ENCODE results near the gene NT5M.
"Not testable (repeated sequence)": the region's sequence is repeated elsewhere in the genome, so short reads cannot be mapped to it uniquely, and the experiment has no call there.

Gene NT5M

GRCh38 chr17:17303010-17303846, at the start of gene NT5M:
TSS of gene NT5M (plus strand) at chr17:17303373. CDS start at chr17:17303551, 178 bp downstream.
- DNase-seq, result peak; percentile 20

GRCh38 chr17:17253406-17253805, 49.8 kb upstream of the NT5M start:
- no peak for DNase-seq

- no peak for DNase-seq
These were observed 49.1 kb upstream of the NT5M start for GRCh38 chr17:17254036-17254435.

GRCh38 chr17:17255689-17256088, 47.5 kb upstream of the NT5M start:
- not testable (repeated sequence) for DNase-seq

- no peak for DNase-seq
These were observed 46.9 kb upstream of the NT5M start for GRCh38 chr17:17256316-17256715.

GRCh38 chr17:17258011-17258410, 45.2 kb upstream of the NT5M start:
- no peak for DNase-seq

GRCh38 chr17:17258998-17259397, 44.2 kb upstream of the NT5M start:
- DNase-seq, result no peak

- no peak for DNase-seq
These were observed 38.7 kb upstream of the NT5M start for GRCh38 chr17:17264430-17264829.

- no peak for DNase-seq
These were observed 33.0 kb upstream of the NT5M start for GRCh38 chr17:17269926-17270773.

- no peak for DNase-seq
These were observed 27.2 kb upstream of the NT5M start for GRCh38 chr17:17275971-17276370.

GRCh38 chr17:17277431-17277830, 25.7 kb upstream of the NT5M start:
- DNase-seq, result not testable (repeated sequence)

- DNase-seq, result no peak
These were observed 23.9 kb upstream of the NT5M start for GRCh38 chr17:17279316-17279715.

- peak; percentile 92 for DNase-seq
These were observed 22.3 kb upstream of the NT5M start, which contains the start of gene COPS3 for GRCh38 chr17:17280613-17281549. TSS of gene COPS3 (minus strand) at chr17:17281246. CDS start at chr17:17281186, 60 bp downstream.

GRCh38 chr17:17285951-17286350, 17.2 kb upstream of the NT5M start:
- DNase-seq, result no peak

GRCh38 chr17:17289086-17289485, 14.1 kb upstream of the NT5M start:
- no peak for DNase-seq

GRCh38 chr17:17289701-17290100, 13.5 kb upstream of the NT5M start:
- no peak for DNase-seq

GRCh38 chr17:17295141-17295540, 8.0 kb upstream of the NT5M start:
- DNase-seq, result no peak

- no peak for DNase-seq
These were observed 6.0 kb upstream of the NT5M start for GRCh38 chr17:17297217-17297616.

GRCh38 chr17:17298108-17298507, 5.1 kb upstream of the NT5M start:
- no peak for DNase-seq

GRCh38 chr17:17300624-17301568, 2.3 kb upstream of the NT5M start:
- DNase-seq, result no peak

- not testable (repeated sequence) for DNase-seq
These were observed 1.5 kb upstream of the NT5M start for GRCh38 chr17:17301659-17302058.

Measured in NCI-H1048 (cell line).